ENCODE measurements around the gene GABBR2. TPM values are rescaled to one million over a fixed set of nuclear protein-coding genes. Genes with fewer than 3 reads are reported as not detected.

Gene GABBR2
- total and polyA plus RNA-seq, 9 of the 15 experiments (the other 6 are each of a cell fraction or from before 2014, with no cell fraction given) = 0.15 to 1.9 (median 0.32) TPM

DNA sequence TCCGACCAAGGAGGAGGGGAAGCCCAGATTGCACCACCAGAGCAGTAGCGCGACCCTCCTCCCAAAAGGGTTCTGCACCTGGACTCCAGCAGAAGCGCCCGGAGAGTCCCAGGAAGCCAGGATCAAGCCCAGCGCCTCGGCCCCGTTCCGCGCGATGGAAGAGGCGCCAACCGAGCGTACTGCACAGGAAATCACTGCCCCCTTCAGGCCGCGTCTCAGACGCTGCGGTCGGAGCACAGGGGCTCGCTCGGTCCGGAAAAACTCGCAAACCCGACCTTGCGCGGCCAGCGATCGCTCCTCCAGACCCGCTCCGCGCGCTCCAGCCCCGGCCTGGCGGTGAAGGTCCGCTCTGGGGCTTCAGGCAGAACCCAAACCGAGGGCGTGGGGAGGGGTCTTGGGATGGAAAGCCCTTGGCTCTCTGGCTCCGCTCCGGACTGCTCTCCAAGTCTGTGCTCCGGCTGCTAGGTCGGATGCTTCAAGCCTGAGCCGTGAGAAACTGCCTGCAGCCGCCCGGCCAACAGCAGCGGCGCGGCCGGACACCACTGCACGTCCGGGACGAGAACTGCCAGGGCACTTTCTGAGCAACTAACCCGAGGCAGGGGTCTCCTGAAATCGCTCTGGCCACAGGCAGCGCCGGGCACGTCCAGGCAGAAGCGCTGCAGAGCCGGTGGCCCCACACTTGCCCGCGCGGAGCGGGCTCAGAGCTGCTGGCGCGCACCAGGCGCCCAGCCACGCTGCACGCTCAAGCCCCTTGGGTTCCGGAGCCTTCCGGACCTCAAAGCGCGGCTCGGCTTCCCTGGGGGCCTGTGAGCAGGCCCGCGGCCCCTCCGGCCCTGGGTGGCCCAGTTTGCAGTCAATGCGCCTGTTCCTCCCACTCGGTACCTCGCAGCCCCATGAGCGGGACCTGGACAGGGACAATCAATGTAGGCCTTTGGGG is 1.3 kb downstream of the GABBR2 start (continued):
- TF ChIP-seq HNRNPH1 (optimal IDR thresholded peaks at IDR 0.05; ENCODE audit: low read depth, low read length) (no peak), SLC30A9 (CRISPR knock-in tag; IDR thresholded peaks at IDR 0.05) (no peak), HNRNPK (IDR thresholded peaks at IDR 0.05; ENCODE audit: low read depth, low read length, poor library complexity, severe bottlenecking) (no peak), GATAD2A (IDR thresholded peaks at IDR 0.05) (no peak), RBM17 (IDR thresholded peaks at IDR 0.05; ENCODE audit: borderline replicate concordance, low read depth, low read length) (no peak), NRF1 (conservative IDR thresholded peaks at IDR 0.05 in 1 of 2, IDR thresholded peaks at IDR 0.05 in 1 of 2) (peak; percentile 20 to 40; a peak in 2 of 4 replicates), ETS2 (tag; IDR thresholded peaks at IDR 0.05; ENCODE audit: borderline replicate concordance, poor library complexity, severe bottlenecking) (no peak), CREBBP (IDR thresholded peaks at IDR 0.05; ENCODE audit: low read depth, low read length) (no peak), TAF9B (IDR thresholded peaks at IDR 0.05; ENCODE audit: partially characterized antibody) (no peak), ZNF311 (CRISPR knock-in tag; IDR thresholded peaks at IDR 0.05) (no peak), RB1 (IDR thresholded peaks at IDR 0.05; ENCODE audit: low read depth) (peak; percentile 83), ZBTB1 (CRISPR knock-in tag; IDR thresholded peaks at IDR 0.05; ENCODE audit: borderline replicate concordance, low read depth) (no peak)
- TF ChIP-seq, protein P1, sequence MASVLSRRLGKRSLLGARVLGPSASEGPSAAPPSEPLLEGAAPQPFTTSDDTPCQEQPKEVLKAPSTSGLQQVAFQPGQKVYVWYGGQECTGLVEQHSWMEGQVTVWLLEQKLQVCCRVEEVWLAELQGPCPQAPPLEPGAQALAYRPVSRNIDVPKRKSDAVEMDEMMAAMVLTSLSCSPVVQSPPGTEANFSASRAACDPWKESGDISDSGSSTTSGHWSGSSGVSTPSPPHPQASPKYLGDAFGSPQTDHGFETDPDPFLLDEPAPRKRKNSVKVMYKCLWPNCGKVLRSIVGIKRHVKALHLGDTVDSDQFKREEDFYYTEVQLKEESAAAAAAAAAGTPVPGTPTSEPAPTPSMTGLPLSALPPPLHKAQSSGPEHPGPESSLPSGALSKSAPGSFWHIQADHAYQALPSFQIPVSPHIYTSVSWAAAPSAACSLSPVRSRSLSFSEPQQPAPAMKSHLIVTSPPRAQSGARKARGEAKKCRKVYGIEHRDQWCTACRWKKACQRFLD (CRISPR knock-in tag; IDR thresholded peaks at IDR 0.05) = no peak
- TF ChIP-seq, protein P2, sequence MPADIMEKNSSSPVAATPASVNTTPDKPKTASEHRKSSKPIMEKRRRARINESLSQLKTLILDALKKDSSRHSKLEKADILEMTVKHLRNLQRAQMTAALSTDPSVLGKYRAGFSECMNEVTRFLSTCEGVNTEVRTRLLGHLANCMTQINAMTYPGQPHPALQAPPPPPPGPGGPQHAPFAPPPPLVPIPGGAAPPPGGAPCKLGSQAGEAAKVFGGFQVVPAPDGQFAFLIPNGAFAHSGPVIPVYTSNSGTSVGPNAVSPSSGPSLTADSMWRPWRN (IDR thresholded peaks at IDR 0.05; ENCODE audit: low read depth) = no peak
- TF ChIP-seq, protein P3, sequence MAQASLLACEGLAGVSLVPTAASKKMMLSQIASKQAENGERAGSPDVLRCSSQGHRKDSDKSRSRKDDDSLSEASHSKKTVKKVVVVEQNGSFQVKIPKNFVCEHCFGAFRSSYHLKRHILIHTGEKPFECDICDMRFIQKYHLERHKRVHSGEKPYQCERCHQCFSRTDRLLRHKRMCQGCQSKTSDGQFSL (CRISPR knock-in tag; IDR thresholded peaks at IDR 0.05) = no peak
- TF ChIP-seq, protein P3 (tag; IDR thresholded peaks at IDR 0.05) = no peak
- TF ChIP-seq, protein P4, sequence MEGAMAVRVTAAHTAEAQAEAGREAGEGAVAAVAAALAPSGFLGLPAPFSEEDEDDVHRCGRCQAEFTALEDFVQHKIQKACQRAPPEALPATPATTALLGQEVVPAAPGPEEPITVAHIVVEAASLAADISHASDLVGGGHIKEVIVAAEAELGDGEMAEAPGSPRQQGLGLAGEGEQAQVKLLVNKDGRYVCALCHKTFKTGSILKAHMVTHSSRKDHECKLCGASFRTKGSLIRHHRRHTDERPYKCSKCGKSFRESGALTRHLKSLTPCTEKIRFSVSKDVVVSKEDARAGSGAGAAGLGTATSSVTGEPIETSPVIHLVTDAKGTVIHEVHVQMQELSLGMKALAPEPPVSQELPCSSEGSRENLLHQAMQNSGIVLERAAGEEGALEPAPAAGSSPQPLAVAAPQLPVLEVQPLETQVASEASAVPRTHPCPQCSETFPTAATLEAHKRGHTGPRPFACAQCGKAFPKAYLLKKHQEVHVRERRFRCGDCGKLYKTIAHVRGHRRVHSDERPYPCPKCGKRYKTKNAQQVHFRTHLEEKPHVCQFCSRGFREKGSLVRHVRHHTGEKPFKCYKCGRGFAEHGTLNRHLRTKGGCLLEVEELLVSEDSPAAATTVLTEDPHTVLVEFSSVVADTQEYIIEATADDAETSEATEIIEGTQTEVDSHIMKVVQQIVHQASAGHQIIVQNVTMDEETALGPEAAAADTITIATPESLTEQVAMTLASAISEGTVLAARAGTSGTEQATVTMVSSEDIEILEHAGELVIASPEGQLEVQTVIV (CRISPR knock-in tag; IDR thresholded peaks at IDR 0.05; ENCODE audit: borderline replicate concordance) = no peak
- TF ChIP-seq, protein P5, sequence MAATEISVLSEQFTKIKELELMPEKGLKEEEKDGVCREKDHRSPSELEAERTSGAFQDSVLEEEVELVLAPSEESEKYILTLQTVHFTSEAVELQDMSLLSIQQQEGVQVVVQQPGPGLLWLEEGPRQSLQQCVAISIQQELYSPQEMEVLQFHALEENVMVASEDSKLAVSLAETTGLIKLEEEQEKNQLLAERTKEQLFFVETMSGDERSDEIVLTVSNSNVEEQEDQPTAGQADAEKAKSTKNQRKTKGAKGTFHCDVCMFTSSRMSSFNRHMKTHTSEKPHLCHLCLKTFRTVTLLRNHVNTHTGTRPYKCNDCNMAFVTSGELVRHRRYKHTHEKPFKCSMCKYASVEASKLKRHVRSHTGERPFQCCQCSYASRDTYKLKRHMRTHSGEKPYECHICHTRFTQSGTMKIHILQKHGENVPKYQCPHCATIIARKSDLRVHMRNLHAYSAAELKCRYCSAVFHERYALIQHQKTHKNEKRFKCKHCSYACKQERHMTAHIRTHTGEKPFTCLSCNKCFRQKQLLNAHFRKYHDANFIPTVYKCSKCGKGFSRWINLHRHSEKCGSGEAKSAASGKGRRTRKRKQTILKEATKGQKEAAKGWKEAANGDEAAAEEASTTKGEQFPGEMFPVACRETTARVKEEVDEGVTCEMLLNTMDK (IDR thresholded peaks at IDR 0.05; ENCODE audit: borderline replicate concordance, insufficient read depth, low read depth, low read length, poor library complexity, severe bottlenecking) = peak; percentile 65

Measured in K562 (cell line).